Loucy (cell line): Measurements from ENCODE around the gene CUEDC1.

Source experiments
- EZH2phosphoT487 ChIP-seq: fragments of 200-600 bp; IDR thresholded peaks from 2 replicates; pipeline ENCODE4 v1.6.1; 2018; ENCODE audit warnings: antibody characterized with exemption, mild to moderate bottlenecking, moderate library complexity, borderline replicate concordance
- TF ChIP-seq, protein P1 (sequence below): fragments of 200-600 bp; sonication (generic); conservative IDR thresholded peaks from 2 replicates; pipeline ENCODE4 v1.5.1; 2014; ENCODE audit warnings: mild to moderate bottlenecking, antibody characterized with exemption, low read length

DNA sequence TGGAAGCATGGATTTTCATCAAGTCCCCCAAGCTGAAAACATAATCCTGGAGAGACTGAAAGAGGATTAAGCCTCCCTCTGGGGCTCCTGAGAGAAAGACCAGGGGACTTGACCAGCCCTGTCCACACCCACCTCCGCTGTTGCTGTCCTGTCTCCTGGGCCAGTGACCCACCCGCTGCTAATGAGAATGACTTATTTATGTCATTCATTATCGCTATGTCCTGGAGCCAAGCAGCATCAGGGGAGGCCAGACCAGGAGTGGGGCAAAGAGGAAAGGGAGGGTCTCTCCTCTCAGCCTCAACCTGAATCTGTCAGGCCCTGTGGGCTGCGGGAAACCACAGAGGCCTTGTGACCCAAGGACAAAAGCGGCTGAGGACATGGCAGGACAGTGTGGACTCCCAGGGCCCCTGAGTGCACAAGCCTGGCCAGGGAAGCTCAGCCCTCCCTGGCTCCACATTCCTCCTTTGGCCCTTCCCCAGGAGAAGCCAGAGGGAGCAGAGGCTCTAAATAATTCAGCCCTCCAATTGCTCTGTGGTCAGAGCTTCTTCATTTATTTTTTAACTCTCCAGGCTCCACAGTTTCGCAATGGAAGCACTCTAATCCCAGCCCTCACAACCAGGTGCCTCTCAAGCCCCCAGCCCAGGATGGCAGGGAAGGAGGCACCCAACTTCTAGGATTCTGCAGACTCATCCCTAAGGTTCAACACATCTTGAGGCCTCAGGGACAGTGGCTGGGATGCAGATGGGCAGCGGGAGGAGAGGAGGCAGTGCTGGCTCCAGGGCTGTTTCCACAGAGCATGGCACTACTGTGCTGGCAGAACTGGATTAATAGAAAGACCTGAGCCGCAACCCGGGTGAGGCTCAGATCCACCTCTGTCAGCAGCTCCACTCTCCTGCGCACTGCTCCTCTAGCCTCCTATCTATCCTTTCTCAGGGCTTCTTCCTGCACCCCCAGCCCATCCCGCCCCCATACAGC is 19.1 kb downstream of the CUEDC1 start:
- TF ChIP-seq, protein P1, sequence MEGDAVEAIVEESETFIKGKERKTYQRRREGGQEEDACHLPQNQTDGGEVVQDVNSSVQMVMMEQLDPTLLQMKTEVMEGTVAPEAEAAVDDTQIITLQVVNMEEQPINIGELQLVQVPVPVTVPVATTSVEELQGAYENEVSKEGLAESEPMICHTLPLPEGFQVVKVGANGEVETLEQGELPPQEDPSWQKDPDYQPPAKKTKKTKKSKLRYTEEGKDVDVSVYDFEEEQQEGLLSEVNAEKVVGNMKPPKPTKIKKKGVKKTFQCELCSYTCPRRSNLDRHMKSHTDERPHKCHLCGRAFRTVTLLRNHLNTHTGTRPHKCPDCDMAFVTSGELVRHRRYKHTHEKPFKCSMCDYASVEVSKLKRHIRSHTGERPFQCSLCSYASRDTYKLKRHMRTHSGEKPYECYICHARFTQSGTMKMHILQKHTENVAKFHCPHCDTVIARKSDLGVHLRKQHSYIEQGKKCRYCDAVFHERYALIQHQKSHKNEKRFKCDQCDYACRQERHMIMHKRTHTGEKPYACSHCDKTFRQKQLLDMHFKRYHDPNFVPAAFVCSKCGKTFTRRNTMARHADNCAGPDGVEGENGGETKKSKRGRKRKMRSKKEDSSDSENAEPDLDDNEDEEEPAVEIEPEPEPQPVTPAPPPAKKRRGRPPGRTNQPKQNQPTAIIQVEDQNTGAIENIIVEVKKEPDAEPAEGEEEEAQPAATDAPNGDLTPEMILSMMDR = no peak
- TF ChIP-seq EZH2phosphoT487 = no peak
